NOMO-1 treated with dmso at 0.1 percent for 144 hours (cell line): ENCODE data around the gene ANO7.

Source experiments
- DNase-seq: peaks from one replicate; lab custom pipeline; 2025; ENCODE audit not compliant: unreplicated experiment; lab: John Stamatoyannopoulos, UW

ANO7 gene

DNA sequence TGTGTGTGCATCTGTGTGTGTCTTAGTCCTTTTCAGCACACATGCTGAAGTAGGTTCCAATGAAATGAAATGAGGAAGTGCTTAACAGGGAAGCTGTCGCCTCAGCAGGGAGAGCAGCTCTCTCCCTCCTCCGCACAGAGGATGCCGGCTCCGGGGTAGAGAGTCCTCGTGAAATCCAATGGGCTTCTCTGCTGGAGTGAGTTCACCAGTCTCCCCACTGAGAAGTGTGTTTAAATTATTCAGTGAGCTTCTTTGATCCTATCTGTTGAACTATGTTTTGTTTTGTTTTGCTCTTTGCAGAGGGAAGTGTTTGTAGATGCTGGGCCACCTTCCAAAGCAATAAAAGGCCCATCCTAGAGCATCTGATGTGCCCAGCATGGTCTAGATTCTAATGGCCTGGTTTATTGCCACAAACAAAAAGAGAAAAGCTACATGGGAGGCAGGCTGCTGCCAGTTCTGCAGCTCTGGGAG is 31.5 kb upstream of the ANO7 start:
- no peak for DNase-seq

DNA sequence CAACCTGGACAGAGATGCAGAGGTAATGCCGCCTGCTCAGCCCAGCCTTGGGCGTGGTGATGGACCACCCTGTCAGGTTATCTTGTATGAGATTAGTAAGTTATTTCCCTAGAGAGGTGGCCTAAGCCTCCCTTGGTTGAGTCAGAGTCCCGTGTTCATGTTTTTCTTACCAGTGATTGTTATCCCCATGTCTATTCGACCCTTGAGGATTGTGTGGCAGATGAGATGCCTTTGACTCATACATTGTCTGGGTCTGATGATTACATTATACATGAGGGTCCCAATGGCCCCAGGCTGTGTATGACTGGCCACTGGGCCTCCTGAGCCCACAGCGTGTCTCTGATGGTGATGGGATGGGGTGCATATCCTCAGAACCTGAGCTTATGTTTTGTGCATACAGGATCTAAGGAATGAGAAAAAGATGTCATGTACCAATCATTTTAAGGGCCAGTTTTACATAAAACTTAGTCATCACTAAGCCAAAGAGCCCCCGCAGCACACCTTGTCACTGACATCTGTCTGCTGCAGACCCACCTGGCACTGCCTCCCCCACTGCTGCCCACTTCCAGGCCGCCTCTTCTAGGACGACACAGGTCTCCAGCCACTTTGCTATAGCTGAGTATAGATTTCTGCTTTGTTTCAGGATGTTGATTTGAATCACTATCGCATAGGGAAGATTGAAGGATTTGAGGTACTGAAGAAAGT is 30.5 kb upstream of the ANO7 start:
- DNase-seq = no peak

DNA sequence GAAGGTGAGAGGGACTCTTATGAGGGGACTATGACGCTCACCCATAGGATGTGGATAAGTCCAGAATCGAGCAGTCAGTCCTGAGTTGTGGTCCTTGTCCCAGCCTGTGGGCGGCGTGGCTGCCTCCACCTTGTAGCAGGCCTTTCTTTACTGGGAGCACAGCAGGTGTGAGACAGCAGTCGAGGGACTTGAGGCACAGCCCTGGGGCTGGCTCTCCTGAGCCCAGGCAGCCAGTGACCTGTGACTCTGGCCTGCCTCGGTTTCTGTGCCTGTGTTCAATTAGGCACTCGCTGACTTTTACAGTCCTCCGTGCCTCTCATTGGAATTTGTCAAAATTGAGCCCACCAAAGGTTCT is 30.0 kb upstream of the ANO7 start:
- DNase-seq = no peak

DNA sequence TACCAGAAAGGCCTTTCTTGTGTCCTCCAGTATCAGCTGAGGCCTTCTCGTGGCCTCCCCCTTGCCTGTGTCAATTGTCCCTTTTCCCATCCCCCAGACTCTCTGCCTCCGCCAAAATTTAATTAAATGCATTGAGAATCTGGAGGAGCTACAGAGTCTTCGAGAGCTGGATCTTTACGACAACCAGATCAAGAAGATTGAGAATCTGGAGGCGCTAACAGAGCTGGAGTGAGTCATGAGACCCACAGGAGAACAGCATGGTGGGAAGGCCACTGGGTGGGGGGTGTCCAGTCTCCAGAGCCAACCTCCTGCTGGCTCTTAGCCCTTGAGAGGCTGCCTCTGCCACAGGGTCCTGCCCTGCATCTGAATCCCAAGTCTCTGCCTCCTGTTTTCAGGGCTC is 29.4 kb upstream of the ANO7 start:
- no peak for DNase-seq

DNA sequence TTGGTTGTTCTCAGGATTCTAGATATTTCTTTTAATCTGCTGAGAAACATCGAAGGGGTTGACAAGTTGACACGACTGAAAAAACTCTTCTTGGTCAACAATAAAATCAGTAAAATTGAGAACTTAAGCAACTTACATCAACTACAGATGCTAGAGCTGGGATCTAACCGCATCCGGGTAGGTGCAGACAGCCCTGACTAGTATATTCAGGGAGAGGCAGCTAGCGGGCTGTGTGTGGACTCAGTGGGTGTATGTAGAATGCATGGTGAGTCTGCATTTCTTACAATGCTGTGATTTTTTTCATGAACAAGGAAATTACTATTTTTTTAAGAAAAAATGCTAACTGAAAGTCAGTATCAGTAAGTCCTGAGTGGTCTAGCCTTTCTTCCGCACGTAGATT is 28.2 kb upstream of the ANO7 start:
- DNase-seq = no peak

DNA sequence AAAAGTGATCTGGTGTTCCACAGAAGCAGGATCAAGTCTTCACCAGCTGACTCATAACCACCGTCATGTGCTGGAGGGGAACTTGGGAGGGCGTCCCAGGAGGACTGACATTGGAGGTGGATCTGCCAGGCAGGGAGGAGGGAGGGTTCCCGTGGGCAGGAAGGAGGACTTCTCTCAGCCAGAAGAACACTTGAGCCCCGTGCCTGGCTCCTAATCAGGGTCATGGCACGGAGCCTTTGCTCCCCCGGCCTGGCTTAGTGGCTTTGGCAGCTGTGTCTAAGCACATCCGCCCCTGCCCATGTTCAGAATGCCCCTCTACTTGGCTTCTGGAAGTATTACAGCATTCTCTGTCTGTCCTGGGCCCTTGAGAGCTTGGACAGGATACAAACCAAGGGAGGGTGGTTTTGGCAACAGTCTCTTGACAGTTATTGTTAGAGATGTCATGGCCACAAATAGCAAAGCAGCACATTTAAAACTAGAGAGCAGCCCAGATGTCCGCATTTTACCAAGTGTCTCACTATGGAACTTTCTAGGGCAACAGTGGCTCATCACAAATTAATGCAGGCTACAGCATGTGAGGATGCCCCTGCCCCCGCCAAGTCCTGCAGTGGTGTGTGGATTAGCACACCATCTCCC is 26.7 kb upstream of the ANO7 start:
- DNase-seq = no peak

DNA sequence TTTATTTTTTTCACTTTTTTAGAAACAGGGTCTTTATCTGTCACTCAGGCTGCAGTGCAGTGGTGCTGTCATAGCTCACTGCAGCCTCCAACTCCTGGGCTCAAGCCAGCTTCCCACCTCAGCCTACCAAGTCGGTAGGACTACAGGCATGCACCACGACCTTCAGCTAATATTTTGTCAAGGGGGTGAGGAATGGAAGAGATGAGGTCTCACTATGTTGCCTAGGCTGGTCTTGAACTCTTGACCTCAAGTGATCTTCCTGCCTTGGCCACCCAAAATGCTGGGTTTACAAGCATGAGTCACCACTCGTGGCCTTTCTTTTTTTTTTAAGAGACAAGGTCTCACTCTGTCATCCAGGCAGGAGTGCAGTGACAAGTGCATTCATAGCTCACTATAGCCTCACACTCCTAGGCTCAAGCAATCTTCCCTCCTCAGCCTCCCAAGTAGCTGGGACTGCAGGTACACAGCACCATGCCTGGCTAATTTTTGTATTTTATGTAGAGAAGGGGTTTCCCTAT is 24.8 kb upstream of the ANO7 start:
- no peak for DNase-seq

- no peak for DNase-seq
These were observed 20.1 kb upstream of the ANO7 start for GRCh38 chr2:241168366-241168765.

DNA sequence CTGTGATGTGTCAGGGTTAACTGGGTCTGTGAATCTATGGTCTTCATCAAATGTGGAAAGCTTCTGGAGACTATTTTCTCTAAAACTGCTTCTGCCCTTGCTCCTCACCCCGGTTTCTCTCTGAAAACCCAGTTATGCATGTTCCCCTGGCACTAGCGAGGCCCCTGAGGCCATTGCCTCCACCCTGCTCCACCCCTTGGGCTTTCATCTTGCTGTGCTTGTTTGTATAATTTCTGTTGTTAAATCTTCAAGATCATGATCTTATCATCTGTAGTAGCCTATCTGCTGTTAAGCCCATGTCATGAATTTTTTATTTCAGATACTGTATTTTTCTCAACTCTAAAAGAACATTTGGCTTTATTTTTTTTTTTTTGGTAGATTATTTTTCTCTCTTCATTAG is 14.9 kb upstream of the ANO7 start:
- DNase-seq = no peak

- no peak for DNase-seq
These were observed 10.7 kb upstream of the ANO7 start for GRCh38 chr2:241177526-241178334.

DNA sequence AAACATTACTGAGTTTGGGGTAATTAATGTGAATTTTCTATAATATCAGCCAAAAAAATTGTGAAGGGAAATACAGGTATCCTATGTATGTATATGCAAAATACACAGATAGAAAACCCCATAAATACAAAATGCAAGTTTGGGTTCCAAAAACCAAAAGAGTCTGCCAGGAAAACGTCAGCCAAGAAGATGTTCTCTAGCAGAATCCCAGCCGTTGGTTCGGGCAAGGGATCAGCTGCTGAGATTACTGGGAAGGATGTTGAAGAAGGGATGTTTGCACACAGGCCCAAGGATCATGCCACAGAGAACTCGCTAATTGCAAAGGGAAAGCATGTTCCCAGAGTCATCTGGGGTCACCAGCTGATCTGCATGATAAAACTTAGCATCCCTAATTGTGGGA is 9.5 kb upstream of the ANO7 start:
- no peak for DNase-seq

- no peak for DNase-seq
These were observed 8.6 kb upstream of the ANO7 start for GRCh38 chr2:241179899-241180298.

DNA sequence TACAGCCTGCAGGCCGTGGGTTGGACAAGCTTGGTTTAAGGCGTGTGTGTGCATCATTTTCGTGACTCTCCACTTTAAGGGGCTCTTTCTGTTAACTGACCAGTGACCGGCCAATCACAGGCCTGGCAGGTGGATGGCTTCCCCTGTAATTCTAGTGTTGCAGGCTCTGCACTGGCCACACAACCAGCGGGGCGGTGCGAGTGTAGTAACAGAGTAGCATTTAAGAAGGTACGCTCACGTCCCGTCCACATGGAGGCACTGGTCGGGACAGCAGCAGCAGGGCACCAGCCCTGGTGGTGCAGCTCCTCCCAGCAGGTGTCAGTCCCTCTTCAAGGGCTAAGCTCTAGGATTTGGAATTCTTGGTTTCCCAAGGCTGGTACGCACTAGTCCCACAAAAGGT is 8.0 kb upstream of the ANO7 start:
- no peak for DNase-seq

DNA sequence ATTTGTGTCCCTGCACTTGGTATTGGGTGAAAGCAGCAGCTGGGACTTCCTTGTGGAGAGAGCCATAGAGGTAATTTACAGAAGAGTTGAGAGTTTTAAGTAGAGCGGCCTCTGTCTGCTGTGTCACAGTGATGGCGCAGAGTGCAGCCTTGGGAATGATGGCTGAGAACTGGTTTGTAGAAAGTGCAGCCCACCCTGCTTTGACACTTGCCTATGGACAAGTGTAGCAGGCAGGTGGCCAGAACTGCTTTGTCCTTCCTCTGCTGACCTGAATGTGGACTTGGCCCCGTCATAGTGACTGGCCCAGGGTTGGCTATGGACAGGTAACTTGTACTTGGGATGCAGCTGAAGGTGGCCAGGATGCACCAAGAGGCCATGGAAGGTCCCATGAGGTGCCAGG is 6.4 kb upstream of the ANO7 start:
- DNase-seq = no peak

DNA sequence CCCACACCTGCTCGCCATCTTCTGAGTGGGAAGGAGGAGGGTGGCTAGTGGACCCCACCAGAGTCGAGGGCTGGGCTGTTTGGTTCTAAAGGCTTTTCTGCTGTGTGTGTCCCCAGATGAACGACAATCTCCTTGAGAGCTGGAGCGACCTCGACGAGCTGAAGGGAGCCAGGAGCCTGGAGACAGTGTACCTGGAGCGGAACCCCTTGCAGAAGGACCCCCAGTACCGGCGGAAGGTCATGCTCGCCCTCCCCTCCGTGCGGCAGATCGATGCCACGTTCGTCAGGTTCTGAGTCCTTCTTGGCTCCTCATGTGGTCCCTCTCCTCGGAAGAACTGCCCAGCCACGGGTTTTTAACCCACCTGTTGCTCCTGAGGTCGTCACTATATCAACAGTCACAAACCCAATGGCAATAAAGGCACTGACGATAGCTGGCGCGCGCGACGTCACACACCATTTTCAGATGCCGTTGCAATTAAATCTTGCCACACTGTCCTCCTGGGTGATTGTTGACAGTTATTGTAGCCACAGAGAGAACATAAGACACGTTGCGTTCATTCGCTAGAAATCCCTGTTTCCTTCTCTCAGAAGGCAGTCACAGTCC is 5.8 kb upstream of the ANO7 start:
- no peak for DNase-seq

DNA sequence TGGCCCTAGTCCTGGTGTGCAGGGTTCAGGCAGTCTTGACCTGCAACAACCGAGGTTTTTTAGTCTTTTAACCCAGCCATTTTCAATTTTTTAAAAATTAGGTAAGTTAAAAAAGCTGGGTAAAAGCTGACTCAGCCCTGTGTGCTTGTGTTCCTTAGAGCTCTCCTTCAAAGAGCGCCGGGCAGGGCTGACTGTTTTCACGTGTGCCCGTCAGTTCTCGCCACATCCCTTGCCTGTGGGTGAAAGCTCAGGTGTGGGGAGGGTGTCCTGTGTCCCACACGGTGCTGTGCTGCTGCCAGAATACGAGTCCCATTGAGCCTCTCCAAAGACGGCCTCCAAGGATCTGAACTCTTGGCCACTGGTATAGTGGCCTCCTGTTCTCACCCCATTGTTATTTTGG is 5.3 kb upstream of the ANO7 start:
- DNase-seq = no peak

- DNase-seq = no peak
These were observed 3.6 kb upstream of the ANO7 start for GRCh38 chr2:241184901-241185300.

DNA sequence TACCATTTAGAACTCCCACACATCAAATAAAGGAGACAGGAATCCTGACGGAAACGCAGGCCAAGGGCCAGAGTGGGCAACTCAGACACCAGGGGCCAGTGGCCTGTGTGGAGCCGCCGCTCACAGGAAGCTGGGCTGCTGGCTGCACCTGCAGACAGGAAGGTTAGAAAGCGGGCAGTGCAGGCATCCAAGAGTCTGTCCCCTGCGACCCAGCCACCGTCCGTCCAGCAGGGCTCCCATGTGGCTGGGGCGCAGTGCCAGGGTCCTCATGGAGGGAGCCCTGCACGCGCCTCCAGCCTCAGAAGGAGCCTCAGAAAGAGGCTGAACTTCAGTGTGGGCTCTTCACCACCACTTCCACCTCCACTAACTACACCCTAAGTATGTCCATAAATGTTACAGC is 2.5 kb upstream of the ANO7 start:
- DNase-seq = no peak

- no peak for DNase-seq
These were observed 1.2 kb upstream of the ANO7 start for GRCh38 chr2:241187101-241187917.

DNA sequence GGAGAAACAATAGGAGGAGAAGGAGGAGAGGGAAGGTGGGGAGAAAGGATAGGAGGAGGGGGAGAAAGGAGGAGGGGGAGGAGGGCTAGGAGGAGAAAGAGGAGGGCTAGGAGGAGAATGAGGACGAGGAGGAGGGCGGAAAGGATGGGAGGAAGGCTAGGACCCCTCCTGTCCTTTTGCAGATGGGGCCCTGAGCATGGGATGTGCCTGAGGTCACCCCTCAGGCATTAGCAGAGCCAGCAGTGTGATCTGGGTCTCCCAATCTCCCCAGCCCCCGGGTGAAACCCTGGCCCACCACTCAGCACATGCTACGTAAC is 601 bp upstream of the ANO7 start:
- no peak for DNase-seq
